HepG2 (cell line): ENCODE results near the gene DUSP7. TPM values are rescaled to one million over a fixed set of nuclear protein-coding genes. Genes with fewer than 3 reads are reported as not detected.

ENCODE experiments used
- ATAC-seq: fragments of 200-7000 bp; cut with Tn5 transposase; 3 replicates; pipeline ENCODE4 v1.9.1; 2020; ENCODE audit warnings: mild to moderate bottlenecking, moderate library complexity
- BruUV-seq: library from RNA; stranded (reverse); fragments of 400-500 nt; replicated peaks from 2 replicates; lab custom pipeline; 2021; lab: Mats Ljungman, UMichigan
- CTCF ChIA-PET: fragments of 300-600 bp; formaldehyde crosslinking; extraction: SDS; loops from one replicate; lab custom pipeline; 2021; ENCODE audit warnings: low total read pairs, inconsistent platforms, low intra/inter-chr PET ratio; lab: Yijun Ruan, JAX
- POLR2A ChIA-PET: fragments of 350-600 bp; sonication (Branson Sonifier 250); formaldehyde crosslinking; loops from one replicate; lab custom pipeline; 2020; ENCODE audit warnings: antibody characterized with exemption, inconsistent platforms; lab: Yijun Ruan, JAX
- DNase-seq: peaks from one replicate; pipeline ENCODE4 v3.0.0-alpha.2; 2015; ENCODE audit warnings: low spot score
- FAIRE-seq: peaks from 3 replicates; lab custom pipeline; 2011; peaks lifted over from hg19 to GRCh38; lab: Jason Lieb, UNC
- H2AFZ ChIP-seq: one replicate; pipeline ENCODE4 v1.6.1; 2011; ENCODE audit warnings: low read length, inconsistent platforms
- H3K27ac ChIP-seq: fragments of 300-600 bp; 3 replicates; pipeline ENCODE4 v1.8.0; 2011; ENCODE audit warnings: mixed run types, mild to moderate bottlenecking, mixed read lengths, low read length, inconsistent platforms; ENCODE audit not compliant: insufficient read depth; ENCODE audit errors: extremely low read length
- H3K27me3 ChIP-seq, 2 experiments: fragments of 200-600 bp in 1 of 2; 2 replicates in 1 of 2; 3 replicates in 1 of 2; pipeline versions ENCODE4 v1.6.0 to v1.8.0; 2011; ENCODE audit warnings: low read length in 2 of 2, mild to moderate bottlenecking in 2 of 2, moderate library complexity in 2 of 2, inconsistent platforms in 1 of 2; ENCODE audit not compliant: insufficient read depth in 2 of 2, control insufficient read depth in 1 of 2
- H3K36me3 ChIP-seq, 2 experiments: fragments of 200-600 bp in 1 of 2; replicated peaks in 1 of 2; 2 replicates in 1 of 2; 3 replicates in 1 of 2; pipeline versions ENCODE4 v1.5.1 to v1.8.0; 2011; ENCODE audit warnings: low read length in 2 of 2, inconsistent platforms in 1 of 2; ENCODE audit not compliant: insufficient read depth in 2 of 2, control insufficient read depth in 1 of 2
- H3K4me1 ChIP-seq: 2 replicates; pipeline ENCODE4 v1.5.1; 2012; ENCODE audit warnings: low read length, inconsistent platforms; ENCODE audit not compliant: insufficient read depth
- H3K4me2 ChIP-seq: 2 replicates; pipeline ENCODE4 v1.6.0; 2011; ENCODE audit warnings: low read depth, low read length, inconsistent platforms
- H3K4me3 ChIP-seq, 3 experiments: fragments of 200-600 bp in 1 of 3; sonication (generic), shearing (Covaris generic) in 1 of 3; replicated peaks in 1 of 3; 2 replicates each; pipeline ENCODE4 v1.5.1; 2011 to 2016; ENCODE audit warnings: low read length in 3 of 3, inconsistent platforms in 2 of 3, low read depth in 2 of 3, mild to moderate bottlenecking in 2 of 3, control low read depth in 1 of 3, mixed read lengths in 1 of 3; ENCODE audit not compliant: insufficient read depth in 1 of 3
- H3K79me2 ChIP-seq: one replicate; pipeline ENCODE4 v1.6.1; 2011; ENCODE audit warnings: low read length, inconsistent platforms; ENCODE audit not compliant: insufficient read depth
- H3K9ac ChIP-seq: 2 replicates; pipeline ENCODE4 v1.6.0; 2011; ENCODE audit warnings: mild to moderate bottlenecking, low read depth, low read length, inconsistent platforms; ENCODE audit not compliant: insufficient read depth
- H3K9me3 ChIP-seq: 2 replicates; pipeline ENCODE4 v1.5.1; 2012; ENCODE audit warnings: mild to moderate bottlenecking, low read length
- H4K20me1 ChIP-seq: 2 replicates; pipeline ENCODE4 v1.6.0; 2011; ENCODE audit warnings: inconsistent platforms, mild to moderate bottlenecking, low read length, moderate library complexity; ENCODE audit not compliant: insufficient read depth
- STAG1 ChIP-seq: sonication (generic); formaldehyde crosslinking; IDR thresholded peaks from 2 replicates; pipeline ENCODE4 v1.4.0; 2020; ENCODE audit warnings: missing genetic modification reagents
- ZNF331 ChIP-seq: sonication (generic); formaldehyde crosslinking; IDR thresholded peaks from 2 replicates; pipeline ENCODE4 v1.4.0; 2020; ENCODE audit warnings: missing genetic modification reagents
- ZNF629 ChIP-seq: sonication (generic); formaldehyde crosslinking; conservative IDR thresholded peaks from 2 replicates; pipeline ENCODE4 v1.5.0; 2020; ENCODE audit warnings: missing genetic modification reagents
- ZNF879 ChIP-seq: sonication (generic); formaldehyde crosslinking; IDR thresholded peaks from 2 replicates; pipeline ENCODE4 v1.8.1; 2023; ENCODE audit warnings: missing genetic modification reagents
- WGBS: methylation state at CpG from one replicate; pipeline ENCODE4 v1.1.6; 2017; ENCODE audit warnings: low lambda C conversion rate; 5-methylcytosine and 5-hydroxymethylcytosine counted together
- in situ Hi-C: cut with HindIII; loops from 2 replicates; pipeline ENCODE4 v1.10.0; 2017; ENCODE audit warnings: low pct_unique_long_range_greater_than_20kb; ENCODE audit not compliant: extremely low pct_ligation_motif_present
- intact Hi-C: fragments of 100-400 bp; cut with micrococcal nuclease; formaldehyde crosslinking; loops from one replicate; pipeline ENCODE4 v1.10.0; 2022; ENCODE audit not compliant: unreplicated experiment
- polyA plus RNA-seq, 8 experiments: library from polyadenylated mRNA; depleted of rRNA in 3 of 8; stranded (reverse) in 7 of 8; unstranded in 1 of 8; fragments of >200 nt; fragmentation: Illumina TruSeq in 4 of 8; extraction: Trizol in 4 of 8; gene quantifications; 2 replicates each; pipeline versions ENCODE4 v1.2.1 to v1.2.3, GENCODE V29; 2011 to 2016; ENCODE audit warnings: low read depth in 4 of 8, missing spikeins in 1 of 8, mixed read lengths in 1 of 8; ENCODE audit not compliant: insufficient read depth in 1 of 8
- total RNA-seq, 5 experiments: library from RNA; depleted of rRNA; stranded (reverse); fragments of >200 nt; fragmentation: Illumina TruSeq; extraction: Trizol; gene quantifications; 2 replicates each; pipeline ENCODE4 v1.2.3, GENCODE V29; 2016; ENCODE audit warnings: low read depth in 1 of 5
- TF ChIP-seq, protein P1 (sequence below): sonication (generic); formaldehyde crosslinking; conservative IDR thresholded peaks from 2 replicates; pipeline ENCODE4 v1.4.0; 2020; ENCODE audit warnings: mild to moderate bottlenecking, missing genetic modification reagents, moderate library complexity
- TF ChIP-seq, protein P2 (sequence below): sonication (generic); formaldehyde crosslinking; IDR thresholded peaks from 2 replicates; pipeline ENCODE4 v1.5.0; 2020; ENCODE audit warnings: missing genetic modification reagents
- TF ChIP-seq, protein P3 (sequence below): sonication (generic); formaldehyde crosslinking; IDR thresholded peaks from 2 replicates; pipeline ENCODE4 v1.5.1; 2020; ENCODE audit warnings: missing genetic modification reagents, mild to moderate bottlenecking, borderline replicate concordance

The DUSP7 gene
- total and polyA plus RNA-seq, 2 of the 13 experiments (the other 11 are each of a cell fraction or from before 2014, with no cell fraction given), result 6.6 to 8.8 TPM

DNA sequence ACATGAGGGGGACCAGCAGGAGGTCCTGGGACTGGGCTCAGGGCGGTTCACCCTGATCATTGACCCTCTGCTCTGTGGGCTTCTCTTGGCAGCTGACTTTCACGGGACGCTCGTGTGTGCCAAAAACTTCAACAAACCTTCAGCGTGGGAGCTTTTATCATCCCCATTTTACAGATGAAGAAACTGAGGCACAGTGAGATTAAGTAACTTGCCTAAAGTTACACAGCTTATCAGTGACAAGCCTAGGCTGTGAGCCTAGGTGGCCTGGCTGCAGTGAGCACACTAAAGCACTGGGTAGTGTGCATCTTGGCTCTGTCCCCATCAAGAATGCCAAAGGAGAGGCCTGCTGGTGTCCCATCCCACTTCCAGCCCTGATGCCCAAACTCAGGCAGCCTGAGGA, 23.6 kb upstream of the DUSP7 start:
- no peak for ATAC-seq
- no peak overlapping the region for H3K27ac ChIP-seq
- H3K79me2 ChIP-seq, result no peaks in the 10 kb centered on the region
- intact Hi-C loops, result no loop called here
- no peak overlapping the region for H3K9ac ChIP-seq
- H3K4me2 ChIP-seq, result no peak overlapping the region
- H2AFZ ChIP-seq, result no peak overlapping the region
- ChIA-PET POLR2A (no interaction called here), CTCF (no interaction called here)
- peaks cover 46% of the 10 kb centered on the region for H3K4me1 ChIP-seq
- TF ChIP-seq, protein P1, sequence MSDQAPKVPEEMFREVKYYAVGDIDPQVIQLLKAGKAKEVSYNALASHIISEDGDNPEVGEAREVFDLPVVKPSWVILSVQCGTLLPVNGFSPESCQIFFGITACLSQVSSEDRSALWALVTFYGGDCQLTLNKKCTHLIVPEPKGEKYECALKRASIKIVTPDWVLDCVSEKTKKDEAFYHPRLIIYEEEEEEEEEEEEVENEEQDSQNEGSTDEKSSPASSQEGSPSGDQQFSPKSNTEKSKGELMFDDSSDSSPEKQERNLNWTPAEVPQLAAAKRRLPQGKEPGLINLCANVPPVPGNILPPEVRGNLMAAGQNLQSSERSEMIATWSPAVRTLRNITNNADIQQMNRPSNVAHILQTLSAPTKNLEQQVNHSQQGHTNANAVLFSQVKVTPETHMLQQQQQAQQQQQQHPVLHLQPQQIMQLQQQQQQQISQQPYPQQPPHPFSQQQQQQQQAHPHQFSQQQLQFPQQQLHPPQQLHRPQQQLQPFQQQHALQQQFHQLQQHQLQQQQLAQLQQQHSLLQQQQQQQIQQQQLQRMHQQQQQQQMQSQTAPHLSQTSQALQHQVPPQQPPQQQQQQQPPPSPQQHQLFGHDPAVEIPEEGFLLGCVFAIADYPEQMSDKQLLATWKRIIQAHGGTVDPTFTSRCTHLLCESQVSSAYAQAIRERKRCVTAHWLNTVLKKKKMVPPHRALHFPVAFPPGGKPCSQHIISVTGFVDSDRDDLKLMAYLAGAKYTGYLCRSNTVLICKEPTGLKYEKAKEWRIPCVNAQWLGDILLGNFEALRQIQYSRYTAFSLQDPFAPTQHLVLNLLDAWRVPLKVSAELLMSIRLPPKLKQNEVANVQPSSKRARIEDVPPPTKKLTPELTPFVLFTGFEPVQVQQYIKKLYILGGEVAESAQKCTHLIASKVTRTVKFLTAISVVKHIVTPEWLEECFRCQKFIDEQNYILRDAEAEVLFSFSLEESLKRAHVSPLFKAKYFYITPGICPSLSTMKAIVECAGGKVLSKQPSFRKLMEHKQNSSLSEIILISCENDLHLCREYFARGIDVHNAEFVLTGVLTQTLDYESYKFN (CRISPR knock-in tag), result no peak
- TF ChIP-seq, protein P2, sequence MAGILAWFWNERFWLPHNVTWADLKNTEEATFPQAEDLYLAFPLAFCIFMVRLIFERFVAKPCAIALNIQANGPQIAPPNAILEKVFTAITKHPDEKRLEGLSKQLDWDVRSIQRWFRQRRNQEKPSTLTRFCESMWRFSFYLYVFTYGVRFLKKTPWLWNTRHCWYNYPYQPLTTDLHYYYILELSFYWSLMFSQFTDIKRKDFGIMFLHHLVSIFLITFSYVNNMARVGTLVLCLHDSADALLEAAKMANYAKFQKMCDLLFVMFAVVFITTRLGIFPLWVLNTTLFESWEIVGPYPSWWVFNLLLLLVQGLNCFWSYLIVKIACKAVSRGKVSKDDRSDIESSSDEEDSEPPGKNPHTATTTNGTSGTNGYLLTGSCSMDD (CRISPR knock-in tag), result no peak
- TF ChIP-seq ZNF331 (CRISPR knock-in tag) (no peak), STAG1 (CRISPR knock-in tag) (no peak), ZNF879 (CRISPR knock-in tag) (0 out of 2 replicates have a peak, but pooled peaks have one; percentile 9), ZNF629 (CRISPR knock-in tag) (peak; percentile 87)
- TF ChIP-seq, protein P3, sequence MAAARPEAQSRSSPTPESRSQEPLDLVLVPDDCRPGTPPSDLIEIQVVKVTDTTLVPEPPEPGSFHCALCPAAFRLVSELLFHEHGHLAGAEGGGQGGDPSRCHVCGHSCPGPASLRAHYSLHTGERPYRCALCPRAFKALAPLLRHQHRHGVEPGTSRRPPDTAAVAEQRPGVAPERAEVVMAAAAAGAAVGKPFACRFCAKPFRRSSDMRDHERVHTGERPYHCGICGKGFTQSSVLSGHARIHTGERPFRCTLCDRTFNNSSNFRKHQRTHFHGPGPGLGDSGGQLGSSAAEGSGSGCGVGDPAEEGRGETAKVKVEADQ, result 0 out of 2 replicates have a peak, but pooled peaks have one; percentile 5
- WGBS, result 97% methylated on average over 5 of the region's 5 CpGs
- no peaks in the 10 kb centered on the region for H3K9me3 ChIP-seq
- in situ Hi-C loops, result no loop called here
- H3K4me3 ChIP-seq, result no peak overlapping the region
- BruUV-seq, result no TSS peak
- H4K20me1 ChIP-seq, result no peaks in the 10 kb centered on the region
- peaks cover 1 to 7% of the 10 kb centered on the region in 2 experiments; a peak in 3 of 5 replicates for H3K36me3 ChIP-seq
- FAIRE-seq, result no peak
- no peaks in the 10 kb centered on the region for H3K27me3 ChIP-seq
- no peak for DNase-seq
